OCI-LY3 (cell line): ENCODE data around the gene CCT3.

Source experiments
- EZH2phosphoT487 ChIP-seq: fragments of 200-600 bp; shearing (Covaris generic); IDR thresholded peaks from 2 replicates; pipeline ENCODE4 v1.6.1; 2018; ENCODE audit warnings: antibody characterized with exemption, mixed run types, low read depth
- TF ChIP-seq, protein P1 (sequence below): fragments of 200-600, 300-600 bp; sonication (generic); IDR thresholded peaks from 2 replicates; pipeline ENCODE4 v1.5.1; 2014; ENCODE audit warnings: antibody characterized with exemption, low read length, low read depth

DNA sequence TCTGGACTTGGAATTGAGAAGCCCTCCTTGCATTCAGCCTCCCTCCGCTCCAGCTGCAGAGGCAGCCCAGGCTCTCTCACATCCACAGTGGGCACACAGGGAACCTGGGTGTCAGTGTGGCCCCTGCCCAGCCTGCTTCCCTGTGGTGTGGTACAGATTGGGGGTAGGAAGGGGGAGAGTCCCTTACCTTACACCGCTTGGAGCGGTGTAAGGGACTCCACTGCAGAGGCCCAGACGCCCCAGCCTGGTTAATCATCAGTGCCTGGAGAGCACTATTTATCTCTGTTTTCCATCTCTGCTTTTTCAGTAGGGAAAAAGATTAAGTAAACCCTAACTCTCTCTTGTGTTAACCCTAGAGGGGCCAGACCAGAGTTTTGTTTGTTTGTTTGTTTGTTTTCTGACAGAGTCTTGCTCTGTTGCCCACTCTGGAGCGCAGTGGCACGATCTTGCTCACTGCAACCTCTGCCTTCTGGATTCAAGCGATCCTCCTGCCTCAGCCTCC lies 30.1 kb upstream of the CCT3 start:
- TF ChIP-seq, protein P1, sequence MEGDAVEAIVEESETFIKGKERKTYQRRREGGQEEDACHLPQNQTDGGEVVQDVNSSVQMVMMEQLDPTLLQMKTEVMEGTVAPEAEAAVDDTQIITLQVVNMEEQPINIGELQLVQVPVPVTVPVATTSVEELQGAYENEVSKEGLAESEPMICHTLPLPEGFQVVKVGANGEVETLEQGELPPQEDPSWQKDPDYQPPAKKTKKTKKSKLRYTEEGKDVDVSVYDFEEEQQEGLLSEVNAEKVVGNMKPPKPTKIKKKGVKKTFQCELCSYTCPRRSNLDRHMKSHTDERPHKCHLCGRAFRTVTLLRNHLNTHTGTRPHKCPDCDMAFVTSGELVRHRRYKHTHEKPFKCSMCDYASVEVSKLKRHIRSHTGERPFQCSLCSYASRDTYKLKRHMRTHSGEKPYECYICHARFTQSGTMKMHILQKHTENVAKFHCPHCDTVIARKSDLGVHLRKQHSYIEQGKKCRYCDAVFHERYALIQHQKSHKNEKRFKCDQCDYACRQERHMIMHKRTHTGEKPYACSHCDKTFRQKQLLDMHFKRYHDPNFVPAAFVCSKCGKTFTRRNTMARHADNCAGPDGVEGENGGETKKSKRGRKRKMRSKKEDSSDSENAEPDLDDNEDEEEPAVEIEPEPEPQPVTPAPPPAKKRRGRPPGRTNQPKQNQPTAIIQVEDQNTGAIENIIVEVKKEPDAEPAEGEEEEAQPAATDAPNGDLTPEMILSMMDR: no peak
- no peak for TF ChIP-seq EZH2phosphoT487
